22Rv1 (cell line): ENCODE data around the gene QKI.
"Not testable (repeated sequence)": the region's sequence is repeated elsewhere in the genome, so short reads cannot be mapped to it uniquely, and the experiment has no call there.

Experiments used
- H3K27ac ChIP-seq: fragments of 450-650 bp; 2 replicates; pipeline ENCODE4 v1.5.1; 2017
- ZFX ChIP-seq: fragments of 450-650 bp; IDR thresholded peaks from 2 replicates; pipeline ENCODE4 v1.6.1; 2017; ENCODE audit warnings: antibody characterized with exemption, borderline replicate concordance
- TF ChIP-seq, protein P1 (sequence below): fragments of 450-650 bp; IDR thresholded peaks from 2 replicates; pipeline ENCODE4 v1.5.1; 2017; ENCODE audit warnings: mild to moderate bottlenecking

Gene QKI

GRCh38 chr6:163371129-163371528 lies 43.4 kb upstream of the QKI start:
- no peak for TF ChIP-seq ZFX
- TF ChIP-seq, protein P1, sequence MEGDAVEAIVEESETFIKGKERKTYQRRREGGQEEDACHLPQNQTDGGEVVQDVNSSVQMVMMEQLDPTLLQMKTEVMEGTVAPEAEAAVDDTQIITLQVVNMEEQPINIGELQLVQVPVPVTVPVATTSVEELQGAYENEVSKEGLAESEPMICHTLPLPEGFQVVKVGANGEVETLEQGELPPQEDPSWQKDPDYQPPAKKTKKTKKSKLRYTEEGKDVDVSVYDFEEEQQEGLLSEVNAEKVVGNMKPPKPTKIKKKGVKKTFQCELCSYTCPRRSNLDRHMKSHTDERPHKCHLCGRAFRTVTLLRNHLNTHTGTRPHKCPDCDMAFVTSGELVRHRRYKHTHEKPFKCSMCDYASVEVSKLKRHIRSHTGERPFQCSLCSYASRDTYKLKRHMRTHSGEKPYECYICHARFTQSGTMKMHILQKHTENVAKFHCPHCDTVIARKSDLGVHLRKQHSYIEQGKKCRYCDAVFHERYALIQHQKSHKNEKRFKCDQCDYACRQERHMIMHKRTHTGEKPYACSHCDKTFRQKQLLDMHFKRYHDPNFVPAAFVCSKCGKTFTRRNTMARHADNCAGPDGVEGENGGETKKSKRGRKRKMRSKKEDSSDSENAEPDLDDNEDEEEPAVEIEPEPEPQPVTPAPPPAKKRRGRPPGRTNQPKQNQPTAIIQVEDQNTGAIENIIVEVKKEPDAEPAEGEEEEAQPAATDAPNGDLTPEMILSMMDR: no peak
- no peak overlapping the region for H3K27ac ChIP-seq

DNA sequence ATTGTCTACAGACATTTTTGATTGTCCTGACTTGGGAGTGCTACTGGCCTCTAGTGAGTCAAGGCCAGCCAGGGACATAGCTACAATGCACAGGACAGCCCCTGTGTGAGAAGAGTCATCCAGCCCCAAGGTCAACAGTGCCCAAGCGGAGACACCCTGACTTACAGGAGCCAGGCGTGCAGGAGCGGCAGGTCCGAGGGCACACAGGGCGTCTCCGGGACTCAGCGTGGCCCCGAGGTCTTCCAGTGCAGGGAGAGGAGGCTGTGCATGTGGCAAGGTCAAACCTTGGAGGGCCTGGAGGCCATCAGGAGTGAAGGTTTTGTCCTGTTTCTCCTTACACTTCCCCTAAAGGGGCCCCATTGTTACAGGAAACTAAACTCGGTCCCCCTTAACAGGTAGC lies 41.3 kb upstream of the QKI start:
- no peak for TF ChIP-seq ZFX
- TF ChIP-seq, protein P1: no peak
- H3K27ac ChIP-seq: no peak overlapping the region

- no peak overlapping the region for H3K27ac ChIP-seq
- TF ChIP-seq, protein P1: no peak
- TF ChIP-seq ZFX: no peak
These were observed 39.2 kb upstream of the QKI start for GRCh38 chr6:163375361-163375760.

DNA sequence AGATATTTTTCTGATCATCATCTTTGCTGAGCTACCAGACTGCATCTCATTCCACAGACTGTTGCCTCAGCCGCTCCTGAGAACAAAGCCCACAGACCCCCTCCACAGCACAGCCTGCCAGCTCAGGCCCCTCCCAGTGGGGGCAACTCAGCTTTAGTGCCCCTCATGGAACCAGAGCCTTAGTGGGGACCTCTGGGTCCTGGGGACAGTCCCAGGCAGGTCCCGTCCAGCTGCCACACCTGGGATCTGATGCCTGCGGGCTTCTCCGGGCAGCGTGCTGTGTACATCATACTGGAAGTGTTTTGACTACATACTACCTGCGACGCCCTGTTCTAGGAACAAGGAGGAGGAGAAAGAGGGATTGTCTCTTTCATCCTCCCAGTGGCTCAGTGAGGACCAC lies 38.3 kb upstream of the QKI start:
- TF ChIP-seq ZFX: no peak
- TF ChIP-seq, protein P1: no peak
- no peak overlapping the region for H3K27ac ChIP-seq

DNA sequence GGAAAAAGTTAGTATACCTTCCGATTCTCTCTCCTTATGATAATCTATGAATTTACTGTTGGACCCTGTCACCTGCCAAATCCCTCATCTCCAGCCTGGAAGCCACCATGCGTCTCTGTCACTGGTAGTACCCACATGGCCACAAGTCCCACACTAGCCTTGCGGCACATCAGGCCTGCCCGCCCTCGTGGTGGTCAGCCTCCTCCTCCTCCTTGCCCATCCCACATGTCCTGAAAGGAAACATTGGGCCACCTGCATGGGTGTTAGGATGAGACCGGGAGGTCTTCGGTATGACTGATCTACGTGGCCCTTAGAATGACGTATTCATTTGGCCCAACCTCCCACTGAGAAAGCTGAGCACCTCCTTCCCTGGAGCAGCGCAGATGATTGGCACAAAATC lies 37.0 kb upstream of the QKI start:
- TF ChIP-seq, protein P1: no peak
- no peak for TF ChIP-seq ZFX
- no peak overlapping the region for H3K27ac ChIP-seq

DNA sequence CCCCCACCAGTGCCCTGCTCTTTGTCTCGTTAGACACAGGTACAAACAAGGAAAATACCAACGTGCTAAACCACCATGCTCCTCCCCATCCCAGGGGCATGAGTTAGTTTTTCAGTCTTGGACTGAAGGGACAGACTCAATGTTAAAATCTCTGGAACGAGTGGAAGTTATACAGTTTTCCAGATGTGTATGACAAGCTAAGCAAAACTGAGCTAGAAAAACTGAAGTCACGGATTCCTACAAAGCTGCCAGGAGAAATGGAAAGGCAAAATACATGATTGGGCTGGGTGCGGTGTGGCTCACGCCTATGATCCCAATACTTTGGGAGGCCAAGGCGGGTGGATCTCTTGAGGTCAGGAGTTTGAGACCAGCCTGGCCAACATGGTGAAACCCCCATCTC lies 34.3 kb upstream of the QKI start:
- H3K27ac ChIP-seq: no peak overlapping the region
- TF ChIP-seq, protein P1: no peak
- TF ChIP-seq ZFX: no peak

GRCh38 chr6:163381118-163381756 lies 33.3 kb upstream of the QKI start:
- TF ChIP-seq, protein P1: no peak
- TF ChIP-seq ZFX: no peak
- no peak overlapping the region for H3K27ac ChIP-seq

DNA sequence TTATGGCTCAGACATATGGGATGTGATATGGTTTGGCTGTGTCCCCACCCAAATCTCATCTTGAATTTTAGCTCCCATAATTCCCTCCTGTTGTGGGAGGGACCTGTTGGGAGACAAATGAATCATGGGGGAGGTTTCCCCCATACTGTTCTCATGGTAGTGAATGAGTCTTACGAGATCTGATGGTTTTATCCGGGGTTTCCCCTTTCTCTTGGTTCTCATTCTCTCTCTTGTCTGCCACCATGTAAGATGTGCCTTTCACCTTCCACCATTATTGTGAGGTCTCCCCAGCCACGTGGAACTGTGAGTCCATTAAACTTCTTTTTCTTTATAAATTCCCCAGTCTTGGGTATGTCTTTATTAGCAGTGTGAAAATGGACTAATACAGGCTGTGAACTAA lies 31.1 kb upstream of the QKI start:
- H3K27ac ChIP-seq: not testable (repeated sequence)
